Thyroid gland (tissue), 4 donors: ENCODE measurements around the gene DIS3L2.

ENCODE experiments used
- CTCF ChIP-seq, 6 experiments: fragments of 200-600 bp in 3 of 6; fragments of 450-650 bp in 3 of 6; sonication (generic) in 3 of 6; IDR thresholded peaks; one replicate each; pipeline ENCODE4 v1.5.1; 2016 to 2019; ENCODE audit warnings: antibody characterized with exemption in 6 of 6, mild to moderate bottlenecking in 2 of 6, inconsistent platforms in 1 of 6, moderate library complexity in 1 of 6
- POLR2A ChIP-seq, 2 donors: fragments of 450-650 bp; IDR thresholded peaks; one replicate each; pipeline ENCODE4 v1.6.1; 2017; ENCODE audit warnings: antibody characterized with exemption in 2 of 2, mild to moderate bottlenecking in 2 of 2, moderate library complexity in 1 of 2

- no peak for TF ChIP-seq CTCF (IDR thresholded peaks at IDR 0.05)
- no peak for TF ChIP-seq POLR2A (IDR thresholded peaks at IDR 0.05)
Measured at GRCh38 chr2:231928901-231929725, 32.4 kb upstream of the DIS3L2 start.
